Stimulated activated CD4-positive, alpha-beta T cell treated with anti-CD3 and anti-CD28 coated beads, Interleukin-2, amount 100 ng/mL, for 48 hours (primary cell): Measurements from ENCODE around the gene ALKBH1.
"Not testable (repeated sequence)": the region's sequence is repeated elsewhere in the genome, so short reads cannot be mapped to it uniquely, and the experiment has no call there.

Source experiments
- DNase-seq, 2 donors: peaks; one replicate each; pipeline ENCODE4 v3.0.0-alpha.2; 2020

ALKBH1 gene

GRCh38 chr14:77707724-77708408 is at the start of gene ALKBH1, which contains the start of gene SLIRP:
TSS of gene ALKBH1 (minus strand) at chr14:77708023. CDS start at chr14:77708004, 19 bp downstream.
TSS of gene SLIRP (plus strand) at chr14:77708103. CDS start at chr14:77708112, 9 bp downstream.
- peak; percentile 78 to 82 for DNase-seq

GRCh38 chr14:77752799-77753516 is 45.1 kb upstream of the ALKBH1 start:
- no peak for DNase-seq

GRCh38 chr14:77752266-77752665 is 44.4 kb upstream of the ALKBH1 start:
- no peak for DNase-seq

DNA sequence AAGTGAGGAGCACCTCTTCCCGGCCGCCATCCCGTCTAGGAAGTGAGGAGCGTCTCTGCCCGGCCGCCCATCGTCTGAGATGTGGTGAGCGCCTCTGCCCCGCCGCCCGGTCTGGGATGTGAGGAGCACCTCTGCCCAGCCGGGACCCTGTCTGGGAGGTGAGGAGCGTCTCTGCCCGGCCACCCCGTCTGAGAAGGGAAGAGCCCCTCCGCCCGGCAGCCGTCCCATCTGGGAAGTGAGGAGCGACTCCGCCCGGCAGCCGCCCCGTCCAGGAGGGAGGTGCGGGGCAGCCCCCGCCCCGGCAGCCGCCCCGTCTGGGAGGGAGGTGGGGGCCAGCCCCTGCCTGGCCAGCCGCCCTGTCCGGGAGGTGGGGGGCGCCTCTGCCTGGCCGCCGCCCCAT is 39.6 kb upstream of the ALKBH1 start:
- not testable (repeated sequence) for DNase-seq

DNA sequence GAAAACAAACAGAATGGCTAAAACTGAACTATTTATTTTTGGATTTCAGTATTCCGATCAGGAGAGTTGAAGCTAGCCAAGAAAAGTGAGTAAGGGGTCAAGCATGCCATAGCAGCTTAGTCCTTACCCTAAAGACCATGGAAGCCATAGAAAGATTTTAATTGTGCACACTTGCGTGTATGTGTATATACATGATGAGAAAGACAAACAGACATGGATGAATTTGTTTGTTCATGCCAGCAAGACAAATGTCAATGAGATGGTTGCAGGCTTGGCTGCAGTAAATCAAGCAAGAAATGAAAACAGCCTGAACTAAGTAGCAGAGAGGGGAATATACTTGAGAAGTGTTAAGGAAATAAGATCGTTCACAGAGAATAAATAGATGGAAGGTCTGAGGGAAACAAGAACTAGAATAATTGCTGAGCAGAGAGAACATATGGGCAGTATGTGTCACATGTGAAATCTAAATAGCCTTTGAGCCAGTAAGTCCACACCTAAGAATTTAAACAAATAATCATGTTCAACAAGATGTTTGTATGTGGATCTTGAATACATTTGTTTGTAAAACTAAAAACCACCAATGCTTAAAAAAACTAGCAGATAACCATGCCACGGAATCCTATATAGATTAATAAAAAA is 38.4 kb upstream of the ALKBH1 start:
- no peak for DNase-seq

- DNase-seq, result no peak
These were observed 33.6 kb upstream of the ALKBH1 start for GRCh38 chr14:77741438-77741837.

GRCh38 chr14:77738559-77739250 is 30.9 kb upstream of the ALKBH1 start:
- no peak for DNase-seq

GRCh38 chr14:77730976-77731497 is 23.2 kb upstream of the ALKBH1 start:
- no peak for DNase-seq

DNA sequence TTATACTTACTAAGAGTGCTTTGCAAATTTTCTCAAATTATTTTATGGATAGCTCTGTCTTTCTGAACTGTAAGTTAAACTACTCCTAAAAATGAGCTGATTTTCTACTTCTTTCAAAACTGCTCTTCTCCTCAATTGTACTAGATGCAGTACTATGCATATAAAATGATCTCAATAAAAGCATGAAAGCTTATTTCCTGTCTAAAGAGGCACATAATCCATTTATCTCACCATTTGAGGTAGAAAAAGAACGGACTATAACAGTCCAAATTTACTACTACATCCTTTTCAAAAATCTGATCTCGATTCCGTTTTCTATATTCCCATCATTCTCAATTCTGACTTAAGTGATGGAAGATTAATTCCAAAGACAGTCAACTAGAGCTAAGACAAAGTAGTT is 14.5 kb upstream of the ALKBH1 start:
- no peak for DNase-seq

DNA sequence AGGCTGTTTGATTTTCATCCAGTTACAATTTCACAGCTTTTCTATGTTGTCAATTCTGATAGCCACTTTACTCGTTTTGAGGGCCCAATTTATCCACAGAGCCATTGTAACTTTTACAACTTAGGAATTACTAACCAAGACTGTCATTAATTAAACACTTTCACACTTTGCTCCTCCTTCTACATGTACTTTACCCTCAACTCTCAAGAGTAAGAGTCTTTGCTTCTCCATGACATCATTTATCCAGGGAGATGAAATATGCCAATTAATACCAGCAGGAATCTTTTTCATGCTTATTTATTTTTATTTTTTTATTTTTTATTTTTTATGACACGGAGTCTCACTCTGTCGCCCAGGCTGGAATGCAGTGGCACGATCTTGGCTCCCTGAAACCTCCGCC is 13.6 kb upstream of the ALKBH1 start:
- DNase-seq, result no peak

DNA sequence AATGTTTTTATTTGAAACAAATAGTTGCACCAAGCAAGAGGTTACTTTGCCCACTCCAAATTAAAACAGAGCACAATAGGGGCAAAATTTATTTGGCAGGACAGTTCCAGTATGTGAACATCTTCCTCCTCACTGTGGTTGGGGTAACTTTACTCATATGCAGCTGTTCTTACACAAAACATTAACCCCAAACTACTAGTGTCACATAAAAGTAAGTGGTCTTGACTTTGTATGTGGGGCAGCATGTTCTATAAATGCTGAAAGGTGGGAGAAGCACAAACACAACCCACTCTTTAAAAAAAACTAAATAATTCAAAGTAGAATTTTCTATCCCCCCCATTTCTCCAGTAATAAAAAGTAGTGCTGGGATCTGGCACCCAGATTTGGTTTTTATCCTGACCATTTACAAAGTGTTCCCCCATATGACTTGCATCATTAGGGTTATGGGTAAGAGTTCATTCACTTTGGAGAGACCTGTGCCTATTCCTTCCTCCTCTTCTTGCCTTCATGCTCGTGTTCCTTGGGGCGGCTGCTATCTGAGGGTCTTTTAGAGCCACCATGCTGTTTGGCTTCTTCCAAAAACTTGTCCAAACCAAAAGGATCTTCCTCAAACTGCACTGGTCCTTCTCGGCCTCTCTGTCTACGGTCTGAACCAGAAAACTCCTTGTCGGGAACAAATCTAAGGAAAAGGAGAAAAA is 9.9 kb upstream of the ALKBH1 start:
- DNase-seq, result no peak

DNA sequence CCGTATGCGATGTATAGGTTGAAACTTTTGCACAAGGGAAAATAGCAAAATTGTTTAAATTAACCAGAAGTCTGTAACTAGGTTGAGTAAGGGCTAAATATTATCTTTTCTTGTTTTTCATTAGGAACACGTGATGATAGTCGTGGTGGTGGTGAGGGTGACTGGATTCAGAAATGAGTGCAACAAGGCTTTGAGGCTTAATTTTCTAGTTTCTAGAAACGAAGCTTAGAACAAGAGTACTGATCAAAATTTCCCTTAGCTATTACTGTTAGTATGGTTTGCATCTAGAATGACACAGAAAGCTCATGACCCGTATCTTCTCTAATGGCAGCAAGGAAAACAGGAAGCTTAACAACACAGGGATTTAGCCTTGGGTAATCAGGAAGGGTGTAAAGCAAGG is 7.1 kb upstream of the ALKBH1 start:
- DNase-seq, result peak in 1 of 2 donors; percentile 22

- DNase-seq, result no peak
These were observed 2.5 kb upstream of the ALKBH1 start for GRCh38 chr14:77710364-77710763.

- no peak for DNase-seq
These were observed 1.6 kb upstream of the ALKBH1 start for GRCh38 chr14:77709412-77709811.

GRCh38 chr14:77708749-77709148 is 926 bp upstream of the ALKBH1 start:
- DNase-seq, result no peak

- DNase-seq, result no peak
These were observed 484 bp downstream of the ALKBH1 start for GRCh38 chr14:77707355-77707723.

DNA sequence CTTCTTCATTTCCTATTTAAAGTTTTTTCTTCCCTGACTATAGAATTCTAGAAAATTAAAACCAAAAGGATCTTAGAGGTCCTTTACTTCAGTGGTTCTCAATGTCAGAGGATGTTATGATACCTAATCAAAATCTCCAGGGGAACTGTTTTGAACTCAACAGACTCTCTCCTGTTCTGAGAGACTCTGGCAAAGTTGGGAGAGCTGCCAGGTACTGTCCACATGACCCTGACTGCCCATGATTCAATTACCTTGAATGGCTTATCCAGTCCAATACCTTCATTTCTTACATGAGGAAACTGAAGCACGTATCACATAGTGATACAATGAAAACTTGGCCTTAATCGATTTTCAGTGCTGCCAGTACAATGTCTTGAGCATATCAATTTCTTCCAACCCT is 16.6 kb downstream of the ALKBH1 start:
- DNase-seq, result no peak

- no peak for DNase-seq
These were observed 25.7 kb downstream of the ALKBH1 start for GRCh38 chr14:77682158-77682553.

DNA sequence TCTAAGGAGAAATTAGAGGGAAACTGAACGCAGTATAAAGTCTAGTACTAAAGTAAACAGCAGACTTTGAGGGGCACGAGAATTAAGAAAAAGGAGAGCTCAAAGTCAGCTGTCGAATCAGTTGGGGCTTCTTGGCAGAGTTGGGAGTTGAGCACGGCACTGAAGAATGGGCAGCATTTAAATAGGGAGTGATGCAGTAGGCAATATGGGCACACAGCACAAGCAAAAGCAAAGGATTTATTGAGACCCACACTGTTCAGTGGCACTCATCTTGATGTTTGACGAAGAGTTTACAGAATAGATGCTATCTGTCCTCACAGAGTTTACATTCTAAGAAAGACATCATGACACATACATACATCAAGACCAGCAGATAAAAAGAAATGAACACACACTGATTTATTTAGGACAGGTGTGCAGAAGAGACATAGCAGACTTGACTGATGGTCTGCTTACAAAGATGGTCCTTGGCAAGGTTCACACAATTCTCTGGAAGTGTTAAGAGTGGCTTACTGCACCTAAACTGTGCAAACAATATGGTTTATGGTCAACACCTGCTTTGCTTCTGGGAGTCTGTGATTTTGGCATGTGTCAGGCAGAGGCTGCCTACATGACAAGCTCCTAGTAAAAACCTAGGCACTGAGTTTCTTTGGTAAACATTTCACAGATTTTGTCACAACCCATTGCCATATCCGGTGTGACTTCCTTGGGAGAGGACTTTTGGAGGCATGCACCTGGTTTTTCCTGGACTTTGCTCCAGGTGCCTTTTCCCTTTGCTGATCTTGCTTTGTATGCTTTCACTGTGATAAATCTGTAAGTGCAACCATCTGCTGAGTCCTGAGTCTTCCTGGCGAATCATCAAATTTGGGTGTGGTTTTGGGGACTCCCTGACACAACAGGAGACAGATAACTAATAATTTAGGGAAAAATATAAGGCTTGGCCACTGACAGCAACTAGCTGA is 26.3 kb downstream of the ALKBH1 start:
- DNase-seq, result no peak

GRCh38 chr14:77674931-77675330 is 32.9 kb downstream of the ALKBH1 start:
- DNase-seq, result no peak

- no peak for DNase-seq
These were observed 34.6 kb downstream of the ALKBH1 start for GRCh38 chr14:77673193-77673592.
